CD4-positive, alpha-beta T cell treated with Interleukin-17A for 1 hour (primary cell): Measurements from ENCODE around the gene BRD9.
"Not testable (repeated sequence)": the region's sequence is repeated elsewhere in the genome, so short reads cannot be mapped to it uniquely, and the experiment has no call there.

Experiments
- DNase-seq: peaks from one replicate; pipeline ENCODE4 v3.0.0-alpha.2; 2020

The BRD9 gene

DNA sequence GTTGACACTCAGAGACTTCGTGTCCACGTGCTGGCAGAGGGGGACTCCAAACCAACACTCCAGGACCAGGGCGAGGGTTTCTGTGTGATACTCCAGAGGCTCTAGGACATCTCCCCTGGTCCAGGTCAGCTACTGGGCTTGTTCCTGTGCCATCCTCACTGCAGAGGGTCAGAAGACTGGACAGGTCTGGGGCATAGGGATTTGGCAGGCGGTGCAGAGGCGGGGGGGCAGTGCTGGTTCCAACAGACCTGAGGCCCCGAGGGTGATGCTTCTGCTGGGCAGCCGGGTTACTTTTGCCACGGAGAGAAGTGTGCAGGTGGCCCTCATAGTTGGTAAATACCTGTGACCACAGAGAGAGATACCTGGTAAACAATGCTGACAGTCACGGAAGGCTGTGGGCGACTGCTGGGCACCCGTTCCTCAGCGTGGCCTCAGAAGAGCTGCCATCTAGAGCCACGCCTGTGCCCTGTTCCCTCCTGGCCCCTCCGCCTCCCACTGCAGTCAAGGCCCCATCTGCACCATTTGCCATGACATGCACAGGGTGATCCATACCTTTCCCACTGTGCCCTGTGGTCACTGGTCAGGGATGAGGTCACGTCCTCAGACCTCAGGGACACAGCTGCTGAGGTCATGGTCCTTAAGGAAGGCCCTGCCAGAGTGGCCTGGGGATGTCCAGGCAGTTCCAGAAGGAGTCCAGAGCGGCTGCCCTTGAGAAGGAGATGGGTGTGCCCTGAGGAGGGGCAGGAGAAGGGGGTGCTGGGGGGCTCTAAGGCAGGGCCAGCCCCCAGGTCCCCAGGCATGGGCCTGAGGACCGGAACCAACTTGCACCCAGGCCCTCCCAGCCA is 30.1 kb upstream of the BRD9 start:
- no peak for DNase-seq

- no peak for DNase-seq
These were observed 29.1 kb upstream of the BRD9 start for GRCh38 chr5:921456-922435.

DNA sequence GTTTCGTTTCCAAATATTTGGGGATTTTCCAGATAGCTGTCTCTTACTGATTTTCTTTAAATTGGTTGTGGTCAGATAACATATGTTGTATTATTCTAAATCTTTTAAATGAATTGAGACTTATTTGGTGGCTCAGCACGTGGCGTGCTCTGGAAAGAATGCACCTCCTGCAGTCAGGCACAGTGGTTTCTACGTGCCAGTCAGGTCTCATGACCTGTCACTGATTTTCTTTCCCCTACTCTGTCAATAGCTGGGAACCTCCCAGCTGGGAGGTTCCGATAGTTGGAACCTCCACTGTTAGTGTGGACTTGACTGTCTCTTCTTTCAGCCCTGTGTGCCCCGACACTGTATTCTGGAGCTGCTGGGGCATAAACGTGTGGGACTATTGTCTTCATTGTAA is 27.7 kb upstream of the BRD9 start:
- DNase-seq: no peak

DNA sequence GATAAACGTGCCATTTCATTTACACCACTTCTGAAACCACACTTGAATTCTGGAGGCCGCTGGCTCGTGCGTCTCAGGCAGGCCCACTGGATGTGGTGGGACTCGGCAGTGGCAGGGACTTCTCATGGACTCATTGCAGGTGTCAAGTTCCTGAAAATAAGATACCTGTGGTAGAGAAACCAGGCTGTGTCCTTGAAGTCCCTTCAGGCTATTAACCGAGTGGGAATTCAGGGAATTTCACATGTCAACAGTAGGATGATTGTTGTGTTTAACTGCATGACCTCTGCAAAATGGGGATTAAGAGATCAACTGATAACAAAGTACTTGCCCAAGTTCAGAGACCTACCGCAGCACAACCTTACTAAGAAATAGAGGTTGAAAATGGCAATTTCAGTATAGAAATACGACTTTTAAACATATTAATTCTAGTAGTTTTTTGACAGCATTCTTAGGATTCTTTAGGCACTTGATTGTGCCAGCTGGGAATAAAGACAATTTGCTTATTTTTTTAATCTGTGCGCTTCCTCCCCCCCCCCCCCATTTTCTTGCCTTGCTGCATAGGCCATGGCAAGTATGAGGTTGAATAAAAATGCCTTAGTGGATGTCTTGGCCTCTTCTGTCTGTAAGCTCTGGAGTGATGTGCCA is 26.9 kb upstream of the BRD9 start:
- no peak for DNase-seq

DNA sequence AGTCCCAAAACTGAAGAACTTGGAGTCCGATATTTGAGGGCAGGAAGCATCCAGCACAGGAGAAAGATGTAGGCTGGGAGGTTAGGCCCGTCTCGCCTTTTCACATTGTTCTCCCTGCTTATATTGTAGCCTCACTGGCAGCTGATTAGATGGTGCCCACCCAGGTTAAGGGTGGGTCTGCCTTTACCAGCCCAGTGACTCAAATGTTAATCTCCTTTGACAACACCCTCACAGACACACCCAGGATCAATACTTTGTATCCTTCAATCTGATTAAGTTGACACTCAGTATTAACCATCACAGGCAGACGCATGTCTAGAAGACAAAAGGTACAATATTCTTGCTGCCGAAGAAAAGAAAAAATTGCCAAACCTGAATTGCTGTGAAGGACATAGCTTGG is 26.1 kb upstream of the BRD9 start:
- not testable (repeated sequence) for DNase-seq

GRCh38 chr5:916441-917293 is 24.1 kb upstream of the BRD9 start:
- DNase-seq: no peak

- no peak for DNase-seq
These were observed 23.3 kb upstream of the BRD9 start for GRCh38 chr5:915946-916345.

- DNase-seq: not testable (repeated sequence)
These were observed 22.7 kb upstream of the BRD9 start for GRCh38 chr5:915346-915745.

DNA sequence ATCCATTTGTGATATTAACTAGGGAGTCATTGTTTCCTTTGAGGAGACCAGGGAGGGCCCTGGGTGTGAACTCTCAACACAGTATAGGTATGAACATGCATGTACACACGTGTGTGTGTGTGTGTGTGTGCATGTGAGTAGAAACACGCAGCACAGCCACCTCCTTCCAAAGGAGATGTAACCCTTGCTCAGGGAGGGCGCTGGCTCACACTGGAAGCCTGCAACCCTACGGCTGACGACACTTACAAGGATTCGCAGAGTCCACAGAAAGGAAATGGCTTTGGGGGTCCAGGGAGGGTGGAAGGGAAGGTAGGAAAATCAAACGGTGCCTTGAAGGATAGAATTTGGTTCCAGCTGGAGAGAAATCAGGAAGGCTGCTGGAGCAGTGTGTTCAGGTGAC is 22.0 kb upstream of the BRD9 start:
- DNase-seq: no peak

DNA sequence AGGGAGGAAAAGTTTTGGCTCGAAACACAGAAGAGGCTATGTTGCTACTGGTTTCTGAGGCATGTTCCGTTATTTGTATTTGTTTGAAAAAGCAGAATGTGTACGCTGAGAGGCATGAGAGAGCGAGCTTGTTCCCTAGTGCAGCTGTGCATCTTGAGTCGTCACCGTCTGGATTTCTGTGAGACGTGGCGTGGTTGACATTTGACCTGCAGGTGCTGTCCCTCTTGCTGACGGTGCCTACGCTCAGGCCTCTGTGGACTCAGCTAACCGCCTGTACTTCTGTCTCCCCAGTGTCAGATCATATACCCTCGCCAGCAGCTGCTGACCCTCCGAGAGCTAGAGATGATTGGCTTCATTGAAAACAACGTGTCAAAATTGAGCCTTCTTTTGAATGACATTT is 21.6 kb upstream of the BRD9 start:
- no peak for DNase-seq

GRCh38 chr5:912280-913091 is 19.9 kb upstream of the BRD9 start:
- peak; percentile 85 for DNase-seq

DNA sequence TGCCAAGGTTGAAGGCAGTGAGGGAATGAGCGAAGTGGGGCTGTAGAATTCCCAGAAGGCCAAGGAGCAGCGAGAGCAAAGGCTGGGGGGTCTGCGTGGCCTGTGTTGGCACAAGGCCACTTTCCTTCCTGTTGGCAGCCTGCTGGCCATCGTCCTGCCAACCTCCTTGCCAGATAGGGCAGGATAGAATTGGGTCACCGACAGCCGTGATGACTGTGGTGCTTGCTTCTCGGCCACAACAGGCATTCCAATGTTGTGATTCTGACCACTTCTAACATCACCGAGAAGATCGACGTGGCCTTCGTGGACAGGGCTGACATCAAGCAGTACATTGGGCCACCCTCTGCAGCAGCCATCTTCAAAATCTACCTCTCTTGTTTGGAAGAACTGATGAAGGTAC is 19.0 kb upstream of the BRD9 start:
- DNase-seq: no peak

GRCh38 chr5:910769-911160 is 18.2 kb upstream of the BRD9 start:
- no peak for DNase-seq

DNA sequence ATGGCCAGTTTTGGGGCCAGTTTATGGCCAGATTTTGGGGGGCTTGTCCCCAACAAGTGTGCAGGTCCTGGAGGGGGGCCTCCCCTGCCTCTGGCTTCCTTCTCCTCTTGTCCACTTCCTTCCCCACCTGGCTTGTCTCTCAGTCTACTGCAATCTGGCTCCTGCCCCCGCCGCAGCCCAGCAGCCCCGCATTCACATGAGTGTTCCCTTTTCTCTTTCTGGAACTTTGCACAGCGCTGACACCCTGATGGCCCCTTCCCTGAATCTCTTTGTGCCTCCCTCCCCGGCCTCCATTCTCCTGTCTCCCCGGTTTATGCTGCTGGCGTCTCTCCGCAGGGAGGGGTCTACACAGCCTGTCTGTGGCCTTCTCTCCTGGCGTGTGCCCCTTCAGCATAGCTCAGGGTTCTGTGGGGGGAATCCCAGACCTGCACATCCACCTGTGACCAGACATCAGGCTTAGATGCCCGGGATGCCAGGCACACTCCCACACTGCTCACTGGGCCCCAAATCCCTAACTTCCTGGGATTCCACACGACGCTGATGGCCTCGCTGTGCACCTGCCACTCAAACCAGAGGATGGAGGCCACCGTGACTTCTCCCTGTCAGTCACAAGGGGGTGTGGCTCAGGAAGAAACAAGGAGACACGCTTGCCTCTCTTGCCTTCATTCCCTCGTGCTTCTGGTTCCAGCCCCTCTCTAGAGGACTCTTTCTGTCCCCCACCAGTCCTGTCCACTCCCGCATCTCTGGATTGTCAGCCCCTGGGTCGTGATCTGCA is 17.6 kb upstream of the BRD9 start:
- DNase-seq: no peak

- no peak for DNase-seq
These were observed 16.5 kb upstream of the BRD9 start for GRCh38 chr5:909086-909485.

- no peak for DNase-seq
These were observed 15.6 kb upstream of the BRD9 start for GRCh38 chr5:908172-908571.

GRCh38 chr5:907366-907910 is 14.8 kb upstream of the BRD9 start:
- no peak for DNase-seq

GRCh38 chr5:905139-905642 is 12.6 kb upstream of the BRD9 start:
- DNase-seq: no peak

GRCh38 chr5:903756-904096 is 11.1 kb upstream of the BRD9 start:
- DNase-seq: no peak
